Ureter (tissue), 1 donor: Measurements from ENCODE around the gene EEF1G. TPM values are rescaled to one million over a fixed set of nuclear protein-coding genes. Genes with fewer than 3 reads are reported as not detected.
"Not testable (repeated sequence)": the region's sequence is repeated elsewhere in the genome, so short reads cannot be mapped to it uniquely, and the experiment has no call there.

Experiments used
- DNase-seq: peaks from one replicate; pipeline ENCODE4 v3.0.0-alpha.2; 2020; ENCODE audit warnings: low spot score
- total RNA-seq: library from RNA; stranded (reverse); gene quantifications from one replicate; pipeline ENCODE4 v1.2.4, GENCODE V29; 2023
- donor health status: DM: yes; HTN: yes; CAD: no.

Gene EEF1G
- total RNA-seq, 1 donor from 2014 or later, result 1,627 TPM

DNA sequence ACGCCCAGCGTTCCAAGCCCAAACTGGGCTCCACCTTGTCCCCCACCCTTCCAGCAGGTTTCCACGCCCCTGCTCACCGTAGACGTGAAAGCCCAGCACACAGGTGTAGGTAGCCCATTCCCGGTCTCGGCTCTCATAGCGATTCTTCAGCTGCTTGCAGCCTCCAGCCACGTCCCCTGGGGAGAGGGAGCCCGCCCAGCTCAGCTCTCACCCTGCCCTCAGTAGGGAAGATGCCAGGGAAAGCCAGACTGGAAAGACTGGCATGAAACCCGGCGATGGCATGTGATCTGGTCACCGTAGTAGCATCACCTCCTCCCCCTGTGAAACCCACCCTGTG lies 29.3 kb upstream of the EEF1G start:
- DNase-seq, result no peak

DNA sequence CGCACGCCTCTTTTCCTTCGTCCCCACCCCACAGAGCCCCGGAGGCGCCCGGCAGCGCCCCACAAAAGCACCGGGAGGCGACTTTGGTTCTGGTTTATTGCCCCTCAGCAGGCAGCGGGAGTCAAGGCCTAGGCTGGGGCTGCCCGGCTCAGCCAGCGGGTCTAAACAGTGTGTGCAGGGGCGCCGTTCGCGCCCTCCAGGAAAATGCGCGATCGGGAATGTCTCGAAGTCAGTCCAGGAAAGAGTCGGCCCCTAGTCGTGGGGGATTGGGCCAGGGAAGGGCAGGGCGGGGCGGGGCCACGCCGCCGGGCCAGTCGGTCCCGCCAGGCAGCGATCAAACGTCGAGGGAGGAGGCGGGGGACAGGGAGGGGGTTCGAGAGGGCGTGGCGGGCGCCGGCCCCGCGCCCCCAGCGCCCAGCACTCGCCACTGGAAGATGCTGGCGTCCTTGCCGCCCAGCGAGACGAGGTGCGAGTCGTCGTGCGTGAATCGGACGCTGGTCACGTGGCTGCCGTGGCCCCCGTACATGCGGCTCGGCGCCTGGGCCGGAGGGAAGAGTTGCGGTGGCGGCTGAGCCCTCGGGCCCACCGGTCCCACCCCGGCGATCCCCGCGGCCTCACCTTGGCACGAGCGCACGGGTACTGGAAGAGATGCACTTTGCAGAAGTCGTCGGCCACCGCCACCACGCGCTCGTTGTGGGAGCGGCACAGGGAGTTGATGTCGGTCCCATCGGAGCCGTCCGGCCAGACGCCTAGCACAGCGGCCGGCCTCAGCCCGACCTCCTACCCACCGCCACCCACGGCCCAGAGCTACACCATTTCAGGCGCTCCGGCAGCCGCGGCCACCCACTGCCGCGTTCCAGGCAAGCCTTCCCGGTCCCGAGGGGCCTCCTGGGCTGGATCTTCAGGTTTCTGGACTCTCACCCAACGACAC lies 28.7 kb upstream of the EEF1G start:
- DNase-seq, result peak; percentile 84

DNA sequence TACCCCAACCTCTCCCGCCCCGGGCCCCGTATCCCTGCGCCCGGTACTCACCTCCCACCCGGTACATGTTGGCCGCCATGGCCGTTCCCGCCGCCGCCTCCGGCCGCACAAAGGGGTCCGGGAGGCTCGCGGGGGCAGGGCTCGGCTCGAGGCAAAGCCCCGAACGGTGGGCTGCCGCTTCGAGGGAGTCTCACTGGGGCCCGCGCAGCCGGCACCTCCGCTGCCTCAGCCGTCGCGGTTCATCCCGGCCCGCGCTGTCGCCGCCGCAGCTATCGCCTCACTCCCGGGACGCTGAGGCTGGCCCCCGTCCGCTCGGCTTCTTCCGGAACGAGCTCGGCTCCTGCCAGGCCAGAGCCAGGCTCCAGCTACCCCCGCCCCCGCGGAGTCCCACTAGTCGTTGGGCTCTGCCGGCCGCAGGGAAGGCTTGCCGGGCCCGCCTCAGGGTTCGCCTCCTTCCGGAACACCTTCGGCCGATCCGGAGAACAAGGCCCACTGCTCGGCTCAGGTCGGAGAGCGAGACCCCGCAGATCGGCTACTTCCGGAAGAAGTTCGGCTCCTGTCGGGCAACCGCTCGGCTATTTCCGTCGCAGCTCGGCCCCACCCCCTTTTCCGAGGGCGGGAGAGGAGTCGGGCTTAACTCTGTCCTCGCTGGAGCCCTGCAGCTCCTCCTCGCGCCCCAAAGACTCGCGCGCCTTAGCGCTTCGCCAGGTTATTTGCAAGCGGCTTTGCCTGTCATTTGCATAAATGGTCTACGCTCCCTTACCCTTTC lies 27.9 kb upstream of the EEF1G start, which contains the start of gene MTA2:
MTA2 (minus strand) TSS at position 494 of the 769 bp plus-strand sequence; CDS start at position 79, 415 bp downstream.
- DNase-seq, result peak; percentile 99

DNA sequence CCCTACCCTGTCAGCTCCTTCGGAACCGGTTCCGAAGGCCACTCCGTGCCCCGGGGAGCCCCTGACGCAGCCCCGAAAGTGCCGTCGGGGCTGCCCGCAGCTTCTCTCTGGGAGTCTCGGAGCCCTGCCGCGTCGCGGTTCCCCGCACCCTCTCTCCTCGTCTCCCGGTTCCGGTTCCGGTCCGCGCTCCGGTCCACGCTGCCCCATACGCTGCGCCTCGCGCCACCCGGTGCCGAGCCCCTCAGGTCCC lies 27.4 kb upstream of the EEF1G start:
- DNase-seq, result peak; percentile 75

DNA sequence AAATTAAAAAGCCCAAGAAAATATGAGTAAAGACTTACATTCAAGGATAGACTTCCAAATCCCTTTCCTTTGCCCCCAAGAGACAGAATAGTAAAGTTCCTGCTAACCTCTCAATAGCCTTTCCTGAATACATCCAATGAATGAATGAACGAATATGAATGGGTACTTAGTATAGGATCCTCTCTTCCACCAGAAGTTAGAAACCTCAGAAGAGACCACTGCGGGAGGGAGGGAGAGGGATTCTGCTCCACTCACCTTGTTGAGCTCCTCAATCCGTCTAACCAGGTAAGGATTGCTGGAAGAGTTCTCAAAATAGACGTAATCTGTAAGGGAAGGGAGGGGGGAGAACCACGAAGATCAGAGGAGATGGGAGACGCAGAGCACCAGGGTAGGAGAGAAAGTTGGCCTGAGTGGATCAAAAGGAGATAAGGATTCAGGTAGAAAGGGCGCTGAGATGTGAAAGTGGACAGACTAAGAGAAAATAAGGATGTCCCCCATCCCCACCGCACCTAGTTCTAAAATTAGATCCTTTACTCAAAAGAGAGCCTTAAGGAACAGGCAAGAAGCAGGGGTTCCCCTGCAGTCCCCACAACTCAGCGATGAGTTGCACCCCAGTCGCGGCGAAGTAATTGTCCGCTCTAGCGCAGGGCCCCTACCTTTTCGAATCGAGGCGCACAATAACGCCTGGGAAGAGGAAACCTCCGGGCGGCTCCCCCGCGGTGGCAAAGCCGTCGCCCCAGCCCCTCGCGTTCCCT lies 26.9 kb upstream of the EEF1G start:
- DNase-seq, result no peak

DNA sequence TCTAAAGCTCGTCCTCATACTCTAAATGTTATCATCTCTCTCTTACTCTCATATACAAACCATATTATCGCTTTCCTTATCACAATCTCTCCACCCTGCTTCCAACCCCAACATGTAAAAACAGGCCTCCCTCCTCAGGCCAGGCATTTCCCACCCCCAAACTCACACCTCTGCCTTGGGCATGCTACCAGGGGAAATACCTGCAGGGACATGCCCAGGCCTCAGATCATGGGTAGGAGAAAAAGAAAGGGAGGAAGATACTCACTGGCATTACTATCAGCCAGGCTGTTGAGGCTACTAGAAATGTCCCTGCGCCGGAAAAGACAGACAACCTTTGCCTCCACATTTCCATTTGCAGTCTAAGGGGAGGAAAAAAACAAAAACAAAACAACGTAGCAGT lies 26.2 kb upstream of the EEF1G start:
- peak; percentile 79 for DNase-seq

DNA sequence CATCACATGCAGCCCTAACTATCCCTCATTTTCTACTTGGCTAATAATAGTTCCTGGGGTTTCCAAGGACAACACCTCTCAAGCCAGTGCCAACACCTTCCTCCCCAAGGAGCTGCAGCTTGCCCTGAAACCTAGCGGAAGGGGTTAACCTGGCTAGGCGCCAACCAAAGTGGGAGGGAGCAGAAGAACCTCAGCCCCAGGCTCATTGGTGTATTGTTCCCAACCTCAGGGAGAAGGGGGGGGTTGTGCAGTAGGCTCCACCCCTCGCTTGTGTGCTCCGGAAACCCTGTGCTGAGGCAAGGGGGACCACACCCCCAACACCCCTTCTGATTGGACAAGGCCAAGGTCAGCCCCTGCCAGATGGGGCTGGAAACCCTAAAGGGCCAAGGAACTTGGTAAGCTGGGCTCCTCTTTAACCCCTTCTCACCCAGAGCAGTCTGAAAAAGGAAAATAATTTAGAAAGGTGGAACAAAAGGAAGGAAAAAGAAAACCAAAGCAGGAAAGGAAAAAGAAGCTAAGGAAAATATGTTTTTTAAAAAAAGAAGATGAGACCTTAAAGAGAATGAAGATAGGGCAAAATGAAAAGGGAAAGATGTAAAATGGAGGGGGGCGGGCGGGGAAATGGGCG lies 25.5 kb upstream of the EEF1G start:
- peak; percentile 95 for DNase-seq

DNA sequence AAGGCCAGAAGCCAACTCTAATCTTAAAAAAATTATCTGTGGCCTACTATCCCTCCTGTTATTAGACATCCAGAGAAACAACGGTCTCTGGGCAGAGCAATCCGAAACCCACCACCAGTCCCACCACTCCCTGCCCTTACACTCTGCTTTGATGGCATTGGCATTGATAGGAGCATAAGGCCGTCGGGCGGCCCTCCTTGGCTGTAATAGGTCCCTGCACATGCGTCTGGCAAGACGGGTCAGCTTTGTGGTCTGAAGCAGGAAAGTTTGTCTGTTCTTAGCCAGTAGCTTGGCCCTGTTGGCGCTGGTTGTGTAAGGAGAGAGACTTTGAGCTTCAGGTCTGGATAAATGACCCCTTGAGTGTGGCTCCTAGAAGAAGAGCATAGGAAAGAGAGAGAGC lies 21.4 kb upstream of the EEF1G start:
- no peak for DNase-seq

DNA sequence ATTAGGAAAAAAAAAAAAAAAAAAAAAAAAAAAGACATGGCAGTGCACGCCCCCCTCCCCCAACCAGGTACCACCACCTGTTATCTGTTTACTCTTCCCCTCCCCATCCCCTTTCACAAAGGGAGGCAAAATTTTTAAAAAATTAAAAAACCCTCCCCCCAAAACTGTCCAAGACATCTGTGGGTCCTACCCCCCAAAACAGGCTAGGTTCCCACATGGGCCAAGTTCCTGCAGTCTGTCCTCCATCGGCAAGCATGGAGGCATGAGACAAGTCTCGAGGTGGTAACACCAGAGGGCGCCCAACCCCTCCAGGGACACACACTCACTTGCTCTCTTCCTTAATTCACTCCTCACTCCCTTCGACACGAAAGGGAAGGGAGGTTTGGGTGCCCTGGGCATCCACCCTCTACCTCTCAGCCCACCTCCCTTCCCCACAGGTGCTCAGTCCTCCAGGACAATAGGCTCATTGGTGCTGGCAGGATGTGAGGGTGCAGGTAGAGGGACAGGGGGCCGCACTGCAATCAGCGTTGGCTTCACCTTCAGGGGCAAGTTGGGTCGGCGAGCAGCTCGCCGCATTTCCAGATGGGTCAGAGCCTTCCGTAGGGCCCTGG lies 19.8 kb upstream of the EEF1G start:
- peak; percentile 77 for DNase-seq

DNA sequence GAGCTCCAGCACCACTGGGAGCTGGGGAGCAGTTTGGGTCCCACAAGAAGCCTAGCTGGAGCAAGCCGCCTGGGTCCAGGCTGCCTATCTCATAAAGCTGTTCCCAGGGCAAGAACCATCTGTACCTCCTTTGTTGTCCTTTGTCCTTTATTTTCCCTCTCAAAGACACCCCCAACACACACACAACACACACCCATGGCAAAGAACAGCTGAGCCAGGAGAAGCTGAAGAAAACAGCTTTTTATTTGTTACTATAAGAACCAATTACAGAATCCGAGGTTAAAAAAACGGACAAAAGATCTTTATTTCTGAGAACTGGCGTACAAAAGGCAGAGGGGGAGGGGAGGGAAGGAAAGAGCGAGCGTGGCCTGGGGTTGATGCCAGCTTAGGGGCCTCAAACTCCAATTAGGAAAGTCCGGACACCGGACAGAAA lies 19.3 kb upstream of the EEF1G start:
- no peak for DNase-seq

DNA sequence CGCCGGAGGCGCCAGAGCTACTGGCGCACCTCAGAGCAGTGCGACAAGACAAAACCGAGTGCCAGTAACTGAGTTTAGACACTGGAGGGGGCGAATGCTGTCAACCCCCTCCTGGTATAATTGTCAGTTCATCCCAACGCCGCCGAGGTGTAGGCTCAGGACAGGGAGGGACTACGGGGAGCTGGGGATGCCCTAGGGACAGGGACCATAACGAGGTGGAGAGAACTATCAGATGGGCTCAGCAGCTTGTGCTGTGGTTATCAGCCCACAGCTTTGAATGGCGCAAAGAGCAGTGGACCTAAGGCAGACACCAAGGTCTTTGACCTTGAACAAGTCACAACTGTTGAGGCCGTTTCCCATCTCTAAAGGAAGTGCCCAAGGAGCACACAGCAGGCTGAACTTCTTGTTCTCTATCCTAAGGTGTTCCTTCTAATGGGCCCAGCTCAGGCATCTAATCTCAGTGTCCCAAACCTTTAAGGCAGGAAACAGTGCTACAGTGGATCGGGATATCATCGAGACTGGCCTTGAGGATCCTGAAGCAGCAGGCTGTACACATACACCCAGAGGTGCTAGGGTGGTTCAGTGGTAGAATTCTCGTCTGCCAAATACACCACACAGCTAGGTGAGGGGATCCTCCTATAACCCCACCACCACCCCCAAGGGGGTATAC lies 18.6 kb upstream of the EEF1G start:
- no peak for DNase-seq

DNA sequence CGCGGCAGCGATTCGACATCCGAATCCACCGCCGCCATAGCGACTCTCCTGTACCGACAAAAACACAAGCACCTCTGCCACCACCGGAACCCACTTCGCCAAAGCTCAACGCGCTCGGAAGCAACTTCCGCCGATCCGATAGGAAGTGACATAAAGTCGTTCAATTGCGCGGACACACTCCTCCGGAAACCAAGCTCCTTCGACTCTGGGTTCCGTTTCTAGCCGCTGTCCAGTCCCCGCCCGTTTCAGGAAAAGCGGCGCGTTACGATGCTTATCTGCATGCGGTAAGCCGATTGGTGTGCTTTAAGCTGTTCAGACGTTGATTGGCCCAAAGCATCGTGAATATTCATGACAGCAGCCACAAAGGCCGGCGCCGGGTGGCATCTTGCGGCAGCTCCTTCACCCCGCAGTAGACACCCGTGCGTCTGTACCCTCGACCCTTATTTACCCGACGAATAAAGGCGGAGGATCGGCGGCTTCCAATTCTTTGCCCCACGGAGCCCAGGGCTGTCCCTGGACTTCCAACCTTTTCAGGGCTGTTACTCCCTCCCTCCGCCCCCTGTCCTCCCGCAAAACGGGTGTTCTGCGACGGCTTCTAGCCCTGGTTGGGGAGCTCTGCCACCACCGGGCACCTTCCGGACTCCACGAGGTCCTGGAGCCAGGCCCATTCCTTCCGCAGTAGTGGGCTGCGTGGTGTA lies 17.9 kb upstream of the EEF1G start, which contains the start of gene TUT1:
TUT1 (minus strand) TSS at position 76 of the 698 bp plus-strand sequence; CDS start at position 38, 38 bp downstream.
- DNase-seq, result peak; percentile 98

DNA sequence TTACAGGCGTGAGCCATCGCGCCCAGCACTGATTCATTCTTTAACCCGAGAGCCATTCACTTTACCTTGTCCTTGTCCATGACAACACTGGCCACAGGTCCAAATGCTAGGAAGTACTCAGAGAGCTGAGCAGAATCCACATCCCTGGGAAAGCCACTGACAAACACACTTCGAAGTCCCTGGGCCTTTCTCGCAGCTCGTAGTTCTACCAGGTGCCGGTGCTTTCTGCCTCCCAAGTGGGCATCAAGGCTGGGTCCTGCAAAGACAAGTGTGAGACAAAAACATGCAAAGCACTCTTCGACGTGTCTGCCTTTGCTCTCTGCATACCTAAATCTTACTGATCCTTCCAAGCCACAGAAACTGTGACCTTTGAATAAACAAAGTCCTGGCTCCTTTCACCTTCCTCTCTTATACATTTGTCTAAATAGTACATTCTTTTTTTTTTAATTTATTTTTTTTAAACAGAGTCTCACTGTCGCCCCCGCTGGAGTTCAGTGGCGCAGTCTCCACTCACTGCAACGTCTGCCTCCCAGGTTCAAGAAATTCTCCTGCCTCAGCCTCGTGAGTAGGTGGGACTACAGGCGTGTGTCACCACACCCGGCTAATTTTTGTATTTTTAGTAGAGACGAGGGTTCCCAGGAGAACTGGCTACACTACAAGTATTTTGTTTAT lies 15.4 kb upstream of the EEF1G start:
- no peak for DNase-seq

DNA sequence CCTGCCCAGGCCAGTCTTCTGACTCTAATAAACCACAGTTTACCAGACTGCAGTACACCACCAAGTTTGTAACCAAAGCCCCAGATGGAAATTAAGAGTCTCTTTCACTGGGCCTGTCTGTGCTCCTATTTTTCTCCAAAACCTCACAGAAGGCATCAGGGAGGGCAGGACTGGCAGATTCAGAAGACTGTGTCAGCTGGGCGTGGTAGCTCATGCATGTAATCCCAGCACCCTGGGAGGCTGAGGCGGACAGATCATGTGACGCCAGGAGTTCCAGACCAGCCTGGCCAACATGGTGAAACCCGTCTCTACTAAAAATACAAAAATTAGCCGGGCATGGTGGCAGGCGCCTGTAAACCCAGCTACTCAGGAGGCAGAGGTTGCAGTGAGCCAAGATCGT lies 11.7 kb upstream of the EEF1G start:
- DNase-seq, result not testable (repeated sequence)

DNA sequence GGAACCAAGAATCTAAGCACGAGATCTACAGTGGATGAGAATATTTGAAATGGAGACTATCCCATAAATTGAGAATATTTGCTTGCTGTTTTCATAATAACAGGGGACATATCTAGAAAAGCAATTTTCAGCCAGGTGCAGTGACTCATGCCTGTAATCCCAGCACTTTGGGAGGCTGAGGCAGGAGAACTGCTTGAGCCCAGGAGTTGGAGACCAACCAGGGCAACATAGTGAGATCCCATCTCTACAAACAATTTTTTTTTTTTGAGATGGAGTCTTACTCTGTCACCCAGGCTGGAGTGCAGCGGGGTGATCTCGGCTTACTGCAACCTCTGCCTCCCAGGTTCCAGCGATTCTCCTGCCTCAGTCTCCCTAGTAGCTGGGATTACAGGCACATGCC lies 8.0 kb upstream of the EEF1G start:
- DNase-seq, result not testable (repeated sequence)

DNA sequence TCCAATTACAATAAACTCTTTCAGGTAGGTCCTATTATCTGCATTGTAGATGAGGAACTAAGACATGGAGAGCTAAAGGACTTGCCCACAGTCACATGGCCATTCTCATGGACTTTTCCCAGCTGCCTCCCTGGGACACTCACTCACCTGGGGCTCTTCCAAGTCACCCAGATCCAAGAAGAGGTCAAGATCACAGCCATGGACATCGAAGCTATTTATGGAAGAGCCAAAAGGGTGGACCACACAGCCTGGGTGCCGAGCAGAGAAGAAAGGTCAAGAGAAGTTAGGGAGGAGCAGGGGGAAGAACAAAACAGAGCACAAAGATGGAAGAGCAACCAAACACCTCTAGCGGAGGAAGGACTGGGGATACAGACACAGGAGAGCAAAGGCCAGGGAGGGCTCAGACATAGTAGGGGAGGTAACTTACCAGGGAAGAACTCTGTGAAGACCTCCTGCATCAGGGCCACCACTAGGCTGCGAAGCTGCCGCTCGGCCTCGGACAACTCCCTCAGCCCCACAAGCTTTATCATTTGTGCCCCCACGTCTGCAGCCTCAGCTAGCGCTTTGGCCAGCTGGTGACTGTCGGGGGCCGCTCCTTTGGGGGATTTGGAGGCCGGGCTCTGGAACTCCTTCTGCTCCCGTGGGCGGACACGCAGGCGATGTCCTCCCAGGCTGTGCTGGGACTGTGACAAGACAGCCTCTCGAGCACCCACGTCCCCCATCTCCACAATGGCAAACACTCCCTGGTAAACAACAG lies 7.4 kb upstream of the EEF1G start:
- DNase-seq, result no peak

DNA sequence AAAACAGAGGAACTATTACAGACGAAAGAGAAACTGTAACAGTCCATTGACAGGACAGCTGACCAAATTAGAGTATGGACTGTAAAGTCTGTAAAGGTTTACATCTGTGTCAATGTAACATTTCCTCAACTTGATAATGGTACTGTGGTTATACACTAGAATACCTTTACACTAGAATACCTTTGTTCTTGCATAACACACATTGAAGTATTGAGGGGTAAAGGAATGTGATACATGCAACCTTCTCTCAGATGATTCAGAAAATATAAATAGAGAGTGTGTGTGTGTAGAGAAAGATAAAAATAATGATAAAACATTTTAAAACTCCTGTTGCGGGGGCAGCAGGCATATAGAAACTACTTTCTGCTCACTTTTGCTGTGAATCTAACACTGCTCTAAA lies 5.6 kb upstream of the EEF1G start:
- no peak for DNase-seq

DNA sequence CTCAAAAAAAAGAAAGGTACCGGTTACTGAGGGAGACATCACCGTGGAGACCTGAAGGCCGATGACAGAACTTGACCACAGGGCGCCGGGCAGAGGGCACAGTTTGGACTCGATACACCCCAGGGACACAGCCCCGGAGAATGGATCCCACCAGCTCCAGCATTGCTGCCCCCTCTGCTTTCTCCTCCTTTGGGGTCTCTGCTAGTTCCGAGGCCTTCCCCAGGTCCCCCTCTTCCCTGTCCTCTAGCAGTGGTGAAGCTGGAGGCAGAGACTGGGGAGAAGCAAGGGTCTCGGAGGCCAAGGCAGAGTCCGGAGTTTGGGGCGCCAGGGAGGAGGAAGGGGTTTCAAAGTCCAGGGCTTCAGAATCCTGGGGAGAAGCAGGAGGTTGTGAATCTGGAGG lies 4.8 kb upstream of the EEF1G start:
- no peak for DNase-seq
